ENCODE results near the gene RIPOR2.
"Not testable (repeated sequence)": the region's sequence is repeated elsewhere in the genome, so short reads cannot be mapped to it uniquely, and the experiment has no call there.

Gene RIPOR2

DNA sequence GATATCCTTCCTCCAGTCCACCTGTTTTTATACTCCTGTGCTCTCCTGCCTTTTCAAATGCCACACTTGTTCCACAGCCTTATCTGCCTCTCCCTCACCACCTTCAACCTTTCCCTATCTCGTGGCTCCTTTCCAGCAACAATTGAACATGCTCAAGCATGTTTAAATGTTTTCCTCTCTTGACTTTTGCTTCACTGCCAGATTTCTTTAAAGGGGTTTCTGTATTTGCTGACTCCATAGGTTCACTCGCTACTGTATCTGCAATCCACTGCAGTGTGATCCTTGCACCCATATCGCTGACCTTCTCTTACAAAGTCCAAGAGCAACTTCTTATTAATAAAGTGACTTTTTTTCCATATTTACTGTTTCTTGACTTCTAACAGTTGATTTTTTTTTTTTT lies 172.2 kb downstream of the RIPOR2 start:
- no peak for DNase-seq (ENCODE audit: low spot score)

GRCh38 chr6:24761851-24762250 lies 173.9 kb downstream of the RIPOR2 start:
- DNase-seq (ENCODE audit: low spot score): no peak

- no peak for DNase-seq (ENCODE audit: low spot score)
Measured at GRCh38 chr6:24761193-24761835, 174.4 kb downstream of the RIPOR2 start.

DNA sequence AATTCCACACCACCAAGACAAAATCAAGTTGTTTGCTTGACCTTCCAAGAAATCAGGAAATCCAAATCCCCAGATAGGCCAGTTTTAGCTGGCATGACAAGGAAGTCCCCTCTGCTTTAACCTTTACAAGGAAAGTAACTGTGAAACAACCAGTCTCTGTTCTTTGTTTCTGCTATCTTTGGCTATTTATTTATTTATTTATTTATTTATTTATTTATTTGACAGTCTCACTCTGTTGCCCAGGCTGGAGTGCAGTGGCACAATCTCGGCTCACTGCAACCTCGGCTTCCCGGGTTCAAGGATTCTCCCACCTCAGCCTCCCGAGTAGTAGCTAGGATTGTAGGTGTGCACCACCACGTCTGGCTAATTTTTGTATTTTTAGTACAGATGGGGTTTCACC lies 175.6 kb downstream of the RIPOR2 start:
- no peak for DNase-seq (ENCODE audit: low spot score)

GRCh38 chr6:24759718-24760117 lies 176.0 kb downstream of the RIPOR2 start:
- DNase-seq (ENCODE audit: low spot score): no peak

GRCh38 chr6:24757611-24758010 lies 178.1 kb downstream of the RIPOR2 start:
- DNase-seq (ENCODE audit: low spot score): no peak

DNA sequence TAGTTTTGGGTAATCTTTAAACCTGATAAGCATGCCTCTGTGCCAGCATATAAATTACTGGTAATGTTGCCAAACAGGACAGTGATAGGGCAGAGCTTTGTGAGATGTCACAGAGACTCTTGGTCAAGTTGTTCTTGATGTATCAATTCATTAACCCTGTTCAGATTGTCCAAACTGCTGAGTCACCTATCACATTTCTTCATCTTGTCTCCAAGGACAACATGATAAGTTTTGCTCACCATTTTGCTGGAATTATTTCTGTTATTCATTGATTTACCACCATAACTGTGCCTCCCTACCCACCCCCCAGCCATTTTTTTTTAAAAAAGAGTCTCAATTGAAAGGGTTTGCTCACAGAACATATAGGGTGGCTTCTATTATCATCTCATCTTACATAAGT lies 180.5 kb downstream of the RIPOR2 start:
- no peak for DNase-seq (ENCODE audit: low spot score)

- DNase-seq (ENCODE audit: low spot score): not testable (repeated sequence)
Measured at GRCh38 chr6:24754378-24754777, 181.4 kb downstream of the RIPOR2 start.

All from globus pallidus (tissue), 1 donor.